Mammary microvascular endothelial cell (primary cell): Measurements from ENCODE around the gene UPF2. TPM values are rescaled to one million over a fixed set of nuclear protein-coding genes. Genes with fewer than 3 reads are reported as not detected.

Source experiments
- total RNA-seq: library from RNA; depleted of rRNA; stranded (reverse); fragments of >200 nt; gene quantifications from 2 replicates; pipeline ENCODE4 v1.2.3, GENCODE V29; 2015

UPF2 gene
- 13.9 and 15.3 TPM in 2 replicates for total RNA-seq

GRCh38 chr10:12042797-12043651 is at the start of gene UPF2:
Gene UPF2, minus strand, starts transcription at chr10:12042809. Its CDS starts 7,386 bp downstream, at chr10:12035423.

GRCh38 chr10:12068449-12069269 is 26.1 kb upstream of the UPF2 start, which contains the start of gene DHTKD1:
Gene DHTKD1, plus strand, starts transcription at chr10:12068954. Its CDS starts 80 bp downstream, at chr10:12069034.

Other genes with a start within 250 kb of the UPF2 start
- 21.5 and 26.4 TPM in 2 replicates for gene PROSER2, start 219.5 kb downstream of the UPF2 start, total RNA-seq
- 14.6 and 19.8 TPM in 2 replicates for gene DHTKD1, start 26.1 kb upstream of the UPF2 start, total RNA-seq
- gene SEC61A2, start 86.9 kb upstream of the UPF2 start, total RNA-seq: 2.0 and 3.8 TPM in 2 replicates
- 84.6 and 94.3 TPM in 2 replicates for gene NUDT5, start 153.1 kb upstream of the UPF2 start, total RNA-seq
- gene CDC123, start 153.4 kb upstream of the UPF2 start, total RNA-seq: 157 and 164 TPM in 2 replicates